Thyroid gland (tissue), 4 donors: ENCODE data around the gene DAB2IP.

Source experiments
- CTCF ChIP-seq, 6 experiments: fragments of 200-600 bp in 3 of 6; fragments of 450-650 bp in 3 of 6; sonication (generic) in 3 of 6; IDR thresholded peaks; one replicate each; pipeline ENCODE4 v1.5.1; 2016 to 2019; ENCODE audit warnings: antibody characterized with exemption in 6 of 6, mild to moderate bottlenecking in 2 of 6, inconsistent platforms in 1 of 6, moderate library complexity in 1 of 6
- POLR2A ChIP-seq, 2 donors: fragments of 450-650 bp; IDR thresholded peaks; one replicate each; pipeline ENCODE4 v1.6.1; 2017; ENCODE audit warnings: antibody characterized with exemption in 2 of 2, mild to moderate bottlenecking in 2 of 2, moderate library complexity in 1 of 2

GRCh38 chr9:121675969-121676822 is 24.8 kb downstream of the DAB2IP start:
- no peak for TF ChIP-seq POLR2A (IDR thresholded peaks at IDR 0.05)
- no peak for TF ChIP-seq CTCF (IDR thresholded peaks at IDR 0.05)
